Tibial nerve (tissue), 4 donors: ENCODE results near the gene VPS72. TPM values are rescaled to one million over a fixed set of nuclear protein-coding genes. Genes with fewer than 3 reads are reported as not detected.
A peak's percentile ranks its signal among the peaks of the same experiment; 100 is the strongest.

Experiments used
- DNase-seq, 2 donors: peaks; one replicate each; pipeline ENCODE4 v3.0.0-alpha.2; 2019; ENCODE audit warnings: low spot score in 2 of 2
- H3K27ac ChIP-seq, 4 donors: fragments of 200-600 bp; sonication (generic) in 3 of 4; one replicate each; pipeline ENCODE4 v1.5.1; 2017 to 2019; ENCODE audit warnings: mild to moderate bottlenecking in 1 of 4
- H3K27me3 ChIP-seq, 2 donors: fragments of 200-600 bp; sonication (generic) in 1 of 2; one replicate each; pipeline versions ENCODE4 v1.5.1 to v1.6.0; 2017 to 2019
- H3K36me3 ChIP-seq, 3 donors: fragments of 200-600 bp; sonication (generic); one replicate each; pipeline ENCODE4 v1.5.1; 2018 to 2019
- H3K4me1 ChIP-seq, 4 donors: fragments of 200-600 bp; sonication (generic) in 3 of 4; one replicate each; pipeline ENCODE4 v1.5.1; 2017 to 2019
- H3K4me3 ChIP-seq, 4 donors: fragments of 200-600 bp; sonication (generic) in 3 of 4; one replicate each; pipeline ENCODE4 v1.5.1; 2017 to 2019; ENCODE audit warnings: mild to moderate bottlenecking in 1 of 4, moderate library complexity in 1 of 4
- H3K9me3 ChIP-seq, 4 donors: fragments of 200-600 bp; sonication (generic) in 3 of 4; one replicate each; pipeline ENCODE4 v1.5.1; 2017 to 2019
- CTCF ChIP-seq, 5 experiments: fragments of 200-600 bp in 3 of 5; fragments of 450-650 bp in 2 of 5; sonication (generic) in 3 of 5; IDR thresholded peaks; one replicate each; pipeline ENCODE4 v1.5.1; 2016 to 2019; ENCODE audit warnings: antibody characterized with exemption in 5 of 5, mild to moderate bottlenecking in 3 of 5, moderate library complexity in 2 of 5
- EP300 ChIP-seq, 2 donors: sonication (generic); formaldehyde crosslinking; IDR thresholded peaks; one replicate each; pipeline ENCODE4 v1.6.1; 2017; ENCODE audit warnings: antibody characterized with exemption in 2 of 2, mild to moderate bottlenecking in 1 of 2
- POLR2A ChIP-seq, 2 donors: fragments of 450-650 bp; IDR thresholded peaks; one replicate each; pipeline ENCODE4 v1.6.1; 2017; ENCODE audit warnings: antibody characterized with exemption in 2 of 2, mild to moderate bottlenecking in 2 of 2, moderate library complexity in 2 of 2
- WGBS, 2 donors: methylation state at CpG; one replicate each; pipeline ENCODE4 v1.1.5; 2018; 5-methylcytosine and 5-hydroxymethylcytosine counted together
- total RNA-seq, 4 donors: library from RNA; depleted of rRNA; stranded (reverse); fragments of >200 nt; gene quantifications; one replicate each; pipeline ENCODE4 v1.1.0, GENCODE V29; 2016

The VPS72 gene
- total RNA-seq, 4 donors from 2014 or later, result 24.5 to 35.5 (median 31.0) TPM

- Histone ChIP-seq H3K36me3 (peaks cover 0 to 57% (median 0%) of the 10 kb centered on the region in 3 donors), H3K27ac (no peak overlapping the region), H3K9me3 (no peaks in the 10 kb centered on the region), H3K27me3 (no peaks in the 10 kb centered on the region), H3K4me1 (peaks cover 0 to 27% (median 3%) of the 10 kb centered on the region in 4 donors), H3K4me3 (no peak overlapping the region)
- TF ChIP-seq EP300 (IDR thresholded peaks at IDR 0.05) (no peak), CTCF (IDR thresholded peaks at IDR 0.05) (no peak), POLR2A (IDR thresholded peaks at IDR 0.05) (no peak)
- no peak for DNase-seq
- 83 to 86% methylated on average over 22 of the region's 22 CpGs for WGBS, 2 donors
These were observed 31.2 kb downstream of the VPS72 start for GRCh38 chr1:151158751-151159251.

GRCh38 chr1:151158326-151158725, 31.7 kb downstream of the VPS72 start:
- 74 to 78% methylated on average over 5 of the region's 5 CpGs for WGBS, 2 donors
- Histone ChIP-seq H3K4me3 (no peak overlapping the region), H3K27me3 (no peaks in the 10 kb centered on the region), H3K36me3 (peaks cover 0 to 57% (median 0%) of the 10 kb centered on the region in 3 donors), H3K4me1 (peaks cover 0 to 23% (median 3%) of the 10 kb centered on the region in 4 donors), H3K9me3 (no peaks in the 10 kb centered on the region), H3K27ac (no peak overlapping the region)
- no peak for TF ChIP-seq POLR2A (IDR thresholded peaks at IDR 0.05)
- no peak for TF ChIP-seq EP300 (IDR thresholded peaks at IDR 0.05)
- TF ChIP-seq CTCF (IDR thresholded peaks at IDR 0.05), result no peak
- DNase-seq, result no peak

- TF ChIP-seq POLR2A (IDR thresholded peaks at IDR 0.05), result no peak
- no peak for TF ChIP-seq EP300 (IDR thresholded peaks at IDR 0.05)
- no peak for TF ChIP-seq CTCF (IDR thresholded peaks at IDR 0.05)
- DNase-seq, result no peak
- H3K27ac ChIP-seq, result peak overlapping the region in 3 of 4 donors; percentile 1 to 51 (median 43)
- WGBS, 2 donors, result 73 to 82% methylated on average over 6 of the region's 6 CpGs
- H3K27me3 ChIP-seq, result no peaks in the 10 kb centered on the region
- peaks cover 0 to 56% (median 0%) of the 10 kb centered on the region in 3 donors for H3K36me3 ChIP-seq
- H3K9me3 ChIP-seq, result no peaks in the 10 kb centered on the region
- H3K4me1 ChIP-seq, result peaks cover 0 to 16% (median 3%) of the 10 kb centered on the region in 4 donors
- H3K4me3 ChIP-seq, result peak overlapping the region in 3 of 4 donors; percentile 4 to 41 (median 39)
These were observed 32.9 kb downstream of the VPS72 start for GRCh38 chr1:151157067-151157531.

- no peaks in the 10 kb centered on the region for H3K27me3 ChIP-seq
- TF ChIP-seq EP300 (IDR thresholded peaks at IDR 0.05), result no peak
- TF ChIP-seq CTCF (IDR thresholded peaks at IDR 0.05), result no peak
- TF ChIP-seq POLR2A (IDR thresholded peaks at IDR 0.05), result no peak
- no peaks in the 10 kb centered on the region for H3K9me3 ChIP-seq
- DNase-seq, result peak in 1 of 2 donors; percentile 44
- H3K27ac ChIP-seq, result peak within 1 kb of the TSS in 3 of 4 donors; percentile 7 to 51 (median 43)
- 56 to 58% methylated on average over 4 of the region's 4 CpGs for WGBS, 2 donors
- peak within 1 kb of the TSS in 3 of 4 donors; percentile 4 to 41 (median 39) for H3K4me3 ChIP-seq
- H3K36me3 ChIP-seq, result peaks cover 0 to 50% (median 0%) of the 10 kb centered on the region in 3 donors
- peaks cover 0 to 16% (median 3%) of the 10 kb centered on the region in 4 donors for H3K4me1 ChIP-seq
These were observed 33.5 kb downstream of the VPS72 start, which contains the start of gene TNFAIP8L2 for GRCh38 chr1:151156515-151156819. Gene TNFAIP8L2, plus strand, starts transcription at chr1:151156649. Its CDS starts 2,049 bp downstream, at chr1:151158698.

GRCh38 chr1:151147665-151148064, 42.3 kb downstream of the VPS72 start:
- no peak for DNase-seq
- TF ChIP-seq EP300 (IDR thresholded peaks at IDR 0.05), result no peak
- no peaks in the 10 kb centered on the region for H3K9me3 ChIP-seq
- H3K4me3 ChIP-seq, result peak overlapping the region in 1 of 4 donors; percentile 86
- H3K4me1 ChIP-seq, result peaks cover 0 to 38% (median 18%) of the 10 kb centered on the region in 4 donors
- H3K27me3 ChIP-seq, result no peaks in the 10 kb centered on the region
- peak overlapping the region; percentile 29 to 90 (median 78) for H3K27ac ChIP-seq
- 89% methylated on average over 2 of the region's 2 CpGs for WGBS, 2 donors
- peaks cover 0 to 1% (median 0%) of the 10 kb centered on the region in 3 donors for H3K36me3 ChIP-seq
